ENCODE data around the gene KIF17. TPM values are rescaled to one million over a fixed set of nuclear protein-coding genes. Genes with fewer than 3 reads are reported as not detected.

Gene KIF17
- total RNA-seq, 8 experiments from 2014 or later, result 0.18 to 12.1 (median 6.8) TPM

DNA sequence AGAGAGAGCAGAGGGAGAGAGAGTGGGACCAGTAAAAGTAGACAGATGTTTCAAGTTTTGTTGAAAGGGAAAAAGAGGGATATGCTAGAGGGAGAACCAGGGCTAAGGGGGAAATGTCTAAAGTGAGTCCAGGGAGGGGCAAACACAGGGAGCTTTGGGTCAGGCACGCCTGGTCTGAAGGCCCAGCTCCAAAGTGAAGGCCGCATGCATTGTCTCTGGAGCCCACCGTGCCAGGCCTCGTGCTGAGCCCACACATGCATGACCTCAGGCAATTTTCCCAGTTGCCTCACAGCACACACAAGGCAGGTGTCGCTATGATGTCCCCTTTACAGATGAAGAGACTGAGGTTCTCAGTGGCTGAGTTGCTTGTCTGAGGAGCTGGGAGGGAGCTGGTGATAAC is 16.0 kb downstream of the KIF17 start:
- Histone ChIP-seq H3K4me3 (no peak overlapping the region), H3K27ac (no peak overlapping the region), H3K4me1 (replicated peaks in 1 of 2) (peaks cover 15 to 17% of the 10 kb centered on the region in 2 donors)
- ATAC-seq (replicated peaks in 6 of 8), result no peak
- 40 to 100% (median 74%) methylated on average over 1 to 5 of the region's 5 CpGs; no CpG with 5 or more reads in 4 of the 10 experiments for WGBS, 10 experiments
- in situ Hi-C loops (cut with MboI; ENCODE audit: low pct_unique_long_range_greater_than_20kb in 2 of 9, low sequenced_read_pairs in 9 of 9, unreplicated experiment in 9 of 9), result no loop called here

DNA sequence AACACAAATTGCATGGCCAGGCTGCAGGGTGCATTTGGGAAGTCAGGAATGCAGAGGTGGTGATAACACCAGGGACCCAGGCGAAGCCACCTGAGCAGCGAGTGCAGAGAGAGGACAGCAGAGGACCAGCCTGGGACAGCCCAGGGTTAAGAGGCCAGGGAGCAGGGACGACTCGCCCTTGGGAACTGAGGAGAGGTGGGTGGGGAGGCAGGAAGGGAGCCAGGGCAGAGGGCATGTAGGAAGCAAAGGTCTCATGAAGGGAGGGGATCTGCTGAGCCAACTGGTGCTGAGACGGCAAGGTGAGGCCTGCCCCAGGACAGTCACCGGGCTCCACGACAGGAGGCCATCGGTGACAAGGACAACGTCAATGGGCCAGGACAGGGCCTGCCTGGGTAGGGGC is 16.4 kb downstream of the KIF17 start:
- 90 to 98% (median 93%) methylated on average over 4 to 7 of the region's 9 CpGs; no CpG with 5 or more reads in 5 of the 10 experiments for WGBS, 10 experiments
- Histone ChIP-seq H3K4me1 (replicated peaks in 1 of 2) (peaks cover 15 to 17% of the 10 kb centered on the region in 2 donors), H3K4me3 (no peak overlapping the region), H3K27ac (no peak overlapping the region)
- in situ Hi-C loops (cut with MboI; ENCODE audit: low pct_unique_long_range_greater_than_20kb in 2 of 9, low sequenced_read_pairs in 9 of 9, unreplicated experiment in 9 of 9), result no loop called here
- no peak for ATAC-seq (replicated peaks in 6 of 8)

DNA sequence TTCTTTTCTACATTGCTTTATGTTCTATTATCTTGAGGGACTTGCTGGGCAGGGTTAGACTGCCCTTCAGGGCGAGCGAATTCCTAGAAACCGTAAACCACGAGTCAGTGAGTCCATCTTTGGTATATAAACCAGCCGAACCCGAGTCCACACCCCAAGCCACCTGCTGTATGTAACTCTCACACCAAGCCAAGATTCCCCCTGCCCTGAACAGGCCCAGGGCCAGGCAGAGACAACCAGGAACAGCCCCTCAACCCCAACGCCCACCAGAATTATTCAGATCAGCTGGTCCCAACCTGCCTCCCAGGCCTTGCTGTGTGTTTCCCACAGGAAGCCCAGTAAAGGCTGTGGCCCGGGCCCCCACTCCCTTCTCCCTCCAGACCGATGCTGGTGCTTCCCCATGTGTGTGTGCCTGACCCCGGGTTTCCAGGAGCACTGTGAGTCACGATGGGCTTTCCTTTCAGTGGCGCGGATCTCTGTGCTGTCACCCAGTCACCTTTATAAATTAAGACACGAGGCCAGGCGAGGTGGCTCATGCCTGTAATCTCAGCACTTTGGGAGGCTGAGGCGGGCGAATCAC is 17.1 kb downstream of the KIF17 start:
- Histone ChIP-seq H3K4me1 (replicated peaks in 1 of 2) (peaks cover 15 to 17% of the 10 kb centered on the region in 2 donors), H3K27ac (no peak overlapping the region), H3K4me3 (no peak overlapping the region)
- WGBS, 10 experiments, result 60 to 95% (median 88%) methylated on average over 2 to 11 of the region's 17 CpGs; no CpG with 5 or more reads in 4 of the 10 experiments
- in situ Hi-C loops (cut with MboI; ENCODE audit: low pct_unique_long_range_greater_than_20kb in 2 of 9, low sequenced_read_pairs in 9 of 9, unreplicated experiment in 9 of 9), result no loop called here
- ATAC-seq (replicated peaks in 6 of 8), result no peak

DNA sequence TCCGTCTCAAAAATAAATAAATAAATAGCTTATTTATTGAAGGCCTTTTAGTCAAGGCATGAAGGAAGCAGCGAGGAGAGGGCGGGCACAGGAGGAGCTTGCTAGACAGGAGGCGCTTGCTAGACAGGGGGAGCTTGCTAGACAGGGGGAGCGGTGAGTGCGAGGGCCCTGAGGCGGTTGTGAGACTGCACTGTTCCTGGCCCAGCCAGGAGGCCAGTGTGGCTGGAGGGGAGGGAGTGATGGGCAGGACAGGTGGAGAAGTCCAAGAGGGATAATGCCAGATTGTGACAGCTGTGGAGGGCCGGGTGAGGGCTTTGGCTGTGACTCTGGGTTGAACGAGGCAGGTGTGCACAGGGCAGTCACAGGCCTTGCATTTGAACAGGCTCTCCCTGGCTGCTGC is 18.2 kb downstream of the KIF17 start:
- peaks cover 8% of the 10 kb centered on the region in 2 donors for H3K4me1 ChIP-seq (replicated peaks in 1 of 2)
- WGBS, 10 experiments, result 51 to 100% (median 89%) methylated on average over 2 to 7 of the region's 9 CpGs; no CpG with 5 or more reads in 3 of the 10 experiments
- ATAC-seq (replicated peaks in 6 of 8), result no peak
- in situ Hi-C loops (cut with MboI; ENCODE audit: low pct_unique_long_range_greater_than_20kb in 2 of 9, low sequenced_read_pairs in 9 of 9, unreplicated experiment in 9 of 9), result loop anchor here (10.0 to 25.0 kb wide), 4 partner anchors 488 to 663 kb away; partner anchors contain the start of gene EIF4G3 (in 5 of the 9)
- H3K4me3 ChIP-seq, result no peak overlapping the region
- no peak overlapping the region for H3K27ac ChIP-seq

DNA sequence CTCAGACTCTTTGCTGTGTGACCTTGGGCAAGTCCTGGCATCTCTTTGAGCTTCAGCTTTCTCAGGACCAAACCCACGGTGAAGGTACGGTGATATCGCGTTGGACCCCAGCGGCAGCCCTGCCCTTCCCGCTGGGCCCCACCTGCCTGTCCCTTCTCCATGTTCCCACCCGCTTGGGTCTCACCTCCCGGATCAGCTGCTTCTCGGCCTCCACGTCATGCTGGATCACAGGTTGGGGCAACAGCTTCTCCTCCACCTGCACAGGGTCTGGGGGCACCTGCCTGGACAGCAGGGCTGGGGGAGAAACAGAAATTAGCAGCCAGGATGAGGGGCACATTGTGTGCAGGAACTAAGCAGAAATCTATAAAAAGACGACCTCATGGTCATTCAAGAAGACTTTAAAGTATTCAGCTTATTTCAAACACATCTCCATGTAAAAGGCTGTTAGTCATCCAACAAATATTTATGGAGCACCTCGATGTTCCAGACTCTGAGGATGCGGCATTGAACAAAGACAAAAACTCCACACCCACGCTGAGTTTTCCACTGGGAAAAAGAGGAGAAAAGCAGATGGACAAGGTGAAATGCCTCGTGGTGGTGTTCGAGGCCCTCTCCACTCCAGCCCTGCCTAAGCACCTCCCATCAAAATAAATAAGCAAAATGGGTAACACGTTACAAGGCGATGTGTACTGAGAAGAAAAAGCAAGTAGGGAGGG is 19.5 kb downstream of the KIF17 start:
- no peak for ATAC-seq (replicated peaks in 6 of 8)
- no peak overlapping the region for H3K27ac ChIP-seq
- H3K4me3 ChIP-seq, result no peak overlapping the region
- in situ Hi-C loops (cut with MboI; ENCODE audit: low pct_unique_long_range_greater_than_20kb in 2 of 9, low sequenced_read_pairs in 9 of 9, unreplicated experiment in 9 of 9), result loop anchor here (10.0 to 25.0 kb wide), 4 partner anchors 489 to 664 kb away; partner anchors contain the start of gene EIF4G3 (in 5 of the 9)
- WGBS, 10 experiments, result 32 to 90% (median 72%) methylated on average over 1 to 17 of the region's 18 CpGs; no CpG with 5 or more reads in 1 of the 10 experiments
- H3K4me1 ChIP-seq (replicated peaks in 1 of 2), result peaks cover 8% of the 10 kb centered on the region in 2 donors

GRCh38 chr1:20697563-20697962 is 20.2 kb downstream of the KIF17 start:
- peak overlapping the region in 1 of 2 donors; percentile 83 for H3K27ac ChIP-seq
- H3K4me1 ChIP-seq (replicated peaks in 1 of 2), result peaks cover 8% of the 10 kb centered on the region in 2 donors
- 85 to 100% (median 93%) methylated on average over 2 to 12 of the region's 12 CpGs; no CpG with 5 or more reads in 4 of the 10 experiments for WGBS, 10 experiments
- ATAC-seq (replicated peaks in 6 of 8), result no peak
- peak overlapping the region in 3 of 5 donors; percentile 30 to 42 (median 38) for H3K4me3 ChIP-seq
- in situ Hi-C loops (cut with MboI; ENCODE audit: low pct_unique_long_range_greater_than_20kb in 2 of 9, low sequenced_read_pairs in 9 of 9, unreplicated experiment in 9 of 9), result loop anchor here (10.0 to 25.0 kb wide), 4 partner anchors 490 to 665 kb away; partner anchors contain the start of gene EIF4G3 (in 5 of the 9)

DNA sequence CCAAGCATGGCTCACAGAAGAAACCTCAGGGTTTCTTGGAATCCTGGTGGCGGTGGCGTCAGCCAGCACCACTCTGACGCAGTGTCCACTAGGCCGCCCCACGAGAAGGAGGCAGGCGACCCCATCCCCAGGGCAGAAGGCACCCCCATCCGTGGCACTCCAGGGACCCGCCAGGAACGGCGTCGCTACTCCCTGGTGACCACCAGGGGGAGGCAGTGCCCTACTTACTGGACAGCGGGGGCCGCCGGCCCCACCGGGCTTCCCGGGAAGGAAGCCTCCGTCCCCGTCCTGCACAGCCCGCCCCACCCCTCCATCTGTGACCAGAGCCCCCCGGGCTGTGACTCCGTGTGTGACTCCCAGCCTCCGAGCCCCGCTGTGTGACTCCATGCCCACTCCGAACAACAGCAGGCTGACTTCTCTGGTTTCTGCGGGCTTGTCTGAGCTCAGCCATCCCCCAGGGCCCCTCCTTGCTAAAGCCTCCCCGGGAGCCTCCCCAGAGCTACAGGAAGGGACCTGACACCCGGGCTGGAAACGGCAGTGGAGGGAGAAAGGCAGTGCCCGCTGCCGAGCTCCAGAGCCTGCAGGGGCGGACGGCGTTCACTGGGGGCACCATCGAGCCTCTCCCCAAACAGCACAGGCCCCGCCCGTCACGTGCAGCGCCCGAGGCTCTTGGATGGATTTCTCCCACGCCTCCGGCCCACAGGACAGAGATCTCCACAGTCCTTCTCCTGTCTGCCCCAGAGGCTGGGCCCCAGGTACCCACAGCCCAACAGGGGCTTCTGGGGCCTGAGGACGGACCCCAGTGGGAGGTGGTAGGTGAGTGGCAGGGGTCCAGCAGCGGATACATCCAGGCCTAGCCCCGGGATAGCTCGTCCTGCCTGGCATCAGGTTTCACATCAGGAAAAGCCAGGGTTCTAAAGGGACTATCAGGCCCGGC is 21.1 kb downstream of the KIF17 start:
- Histone ChIP-seq H3K4me1 (replicated peaks in 1 of 2) (peaks cover 8% of the 10 kb centered on the region in 2 donors), H3K27ac (peak overlapping the region; percentile 76 to 83), H3K4me3 (peak overlapping the region; percentile 30 to 42 (median 38))
- WGBS, 10 experiments, result 0 to 9% (median 2%) methylated on average over 1 to 15 of the region's 46 CpGs; no CpG with 5 or more reads in 3 of the 10 experiments
- ATAC-seq (replicated peaks in 6 of 8), result peak; percentile 92 to 95 (median 94)
- in situ Hi-C loops (cut with MboI; ENCODE audit: low pct_unique_long_range_greater_than_20kb in 2 of 9, low sequenced_read_pairs in 9 of 9, unreplicated experiment in 9 of 9), result loop anchor here (10.0 to 25.0 kb wide), 4 partner anchors 491 to 666 kb away; partner anchors contain the start of gene EIF4G3 (in 5 of the 9)

DNA sequence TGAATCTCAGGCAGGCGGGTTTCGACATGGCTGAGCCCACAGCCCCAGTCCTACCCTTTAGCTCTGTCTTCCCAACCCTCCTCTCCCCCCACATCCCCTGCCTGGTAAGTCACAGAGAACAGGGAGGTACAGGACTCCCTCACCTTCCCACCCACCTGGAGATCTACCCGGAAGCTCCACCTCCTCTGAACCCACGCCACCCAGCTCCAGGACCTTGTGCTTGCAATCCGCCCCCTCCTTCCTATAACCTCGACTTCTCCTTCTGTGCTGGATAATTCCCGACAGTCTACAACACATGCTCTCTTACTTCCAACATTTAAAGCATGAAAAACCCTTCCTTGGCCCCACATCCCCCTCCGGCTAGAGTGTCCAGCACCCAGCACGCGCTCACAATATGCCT is 22.3 kb downstream of the KIF17 start:
- Histone ChIP-seq H3K4me1 (replicated peaks in 1 of 2) (peaks cover 8% of the 10 kb centered on the region in 2 donors), H3K4me3 (no peak overlapping the region), H3K27ac (no peak overlapping the region)
- in situ Hi-C loops (cut with MboI; ENCODE audit: low pct_unique_long_range_greater_than_20kb in 2 of 9, low sequenced_read_pairs in 9 of 9, unreplicated experiment in 9 of 9), result loop anchor here (10.0 to 25.0 kb wide), 4 partner anchors 492 to 667 kb away; partner anchors contain the start of gene EIF4G3 (in 5 of the 9)
- no peak for ATAC-seq (replicated peaks in 6 of 8)
- WGBS, 10 experiments, result 48 to 100% (median 89%) methylated on average over 1 to 9 of the region's 10 CpGs; no CpG with 5 or more reads in 2 of the 10 experiments

DNA sequence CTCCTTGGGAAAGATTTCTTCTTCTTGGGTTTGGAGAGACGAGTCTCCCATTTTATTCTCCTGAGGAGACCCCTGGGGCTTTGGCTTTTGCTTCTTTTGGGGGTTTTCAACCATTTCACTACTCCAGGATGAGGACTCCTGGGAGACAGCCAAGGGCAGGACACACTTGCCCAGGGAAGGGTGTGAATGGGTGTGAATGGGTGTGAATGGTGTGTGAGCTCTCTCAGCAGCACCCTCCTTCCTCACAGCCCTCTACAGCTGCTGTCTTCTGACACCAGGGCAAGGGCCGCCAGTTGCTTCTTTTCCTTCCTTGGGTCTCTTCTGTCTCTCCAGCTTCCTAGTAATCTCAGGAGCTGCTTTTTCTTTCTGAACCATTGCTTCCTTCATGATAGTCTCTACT is 24.2 kb downstream of the KIF17 start:
- no peak overlapping the region for H3K27ac ChIP-seq
- no peak for ATAC-seq (replicated peaks in 6 of 8)
- in situ Hi-C loops (cut with MboI; ENCODE audit: low pct_unique_long_range_greater_than_20kb in 2 of 9, low sequenced_read_pairs in 9 of 9, unreplicated experiment in 9 of 9), result loop anchor here (10.0 to 25.0 kb wide), 4 partner anchors 494 to 669 kb away; partner anchors contain the start of gene EIF4G3 (in 5 of the 9)
- 0 to 100% (median 86%) methylated on average over 1 to 2 of the region's 2 CpGs; no CpG with 5 or more reads in 5 of the 10 experiments for WGBS, 10 experiments
- peaks cover 8% of the 10 kb centered on the region in 2 donors for H3K4me1 ChIP-seq (replicated peaks in 1 of 2)
- no peak overlapping the region for H3K4me3 ChIP-seq

DNA sequence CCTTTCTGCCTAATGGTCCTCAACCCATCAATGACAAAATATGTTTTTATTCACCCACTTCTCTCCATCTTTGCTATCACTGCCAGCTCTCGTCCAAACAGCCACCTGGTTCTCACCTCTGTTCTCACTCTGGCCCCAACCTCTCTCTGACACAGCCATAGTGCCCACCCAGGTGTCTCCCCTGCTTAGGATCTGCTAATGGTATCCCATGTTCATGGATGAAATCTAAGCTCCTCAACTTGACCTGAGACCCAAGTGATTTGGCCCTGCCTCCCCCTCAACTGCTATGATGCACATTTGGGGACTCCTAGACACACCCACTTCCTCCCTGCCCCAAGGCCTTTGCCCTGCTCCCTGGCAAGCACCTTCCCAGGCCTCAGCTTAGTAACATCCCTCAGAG is 25.9 kb downstream of the KIF17 start:
- Histone ChIP-seq H3K27ac (no peak overlapping the region), H3K4me1 (replicated peaks in 1 of 2) (no peaks in the 10 kb centered on the region), H3K4me3 (no peak overlapping the region)
- ATAC-seq (replicated peaks in 6 of 8), result no peak
- 86 to 100% (median 87%) methylated on average over 1 of the region's 1 CpG; no CpG with 5 or more reads in 6 of the 10 experiments for WGBS, 10 experiments
- in situ Hi-C loops (cut with MboI; ENCODE audit: low pct_unique_long_range_greater_than_20kb in 2 of 9, low sequenced_read_pairs in 9 of 9, unreplicated experiment in 9 of 9), result loop anchor here (10.0 to 25.0 kb wide), 4 partner anchors 495 to 670 kb away; partner anchors contain the start of gene EIF4G3 (in 5 of the 9)

DNA sequence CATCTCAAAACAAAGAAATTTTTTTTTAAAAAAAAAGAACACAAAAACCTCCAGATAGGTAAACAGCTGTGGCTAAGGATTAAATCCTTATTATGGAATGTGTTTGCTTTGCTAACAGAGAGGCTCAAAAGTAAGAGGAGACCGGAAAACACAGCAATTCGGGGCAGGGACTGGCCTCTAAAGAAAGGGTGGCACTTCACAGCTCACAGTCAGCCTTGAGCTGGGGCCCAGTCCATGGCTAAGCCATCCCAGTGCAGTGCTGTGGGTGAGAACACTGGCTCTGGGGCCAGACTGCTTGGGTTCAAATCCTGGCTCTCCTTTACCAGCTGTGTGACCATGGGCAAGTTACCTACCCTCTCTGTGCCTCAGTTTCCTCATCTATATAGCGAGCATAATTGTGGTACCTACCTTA is 28.2 kb downstream of the KIF17 start:
- in situ Hi-C loops (cut with MboI; ENCODE audit: low pct_unique_long_range_greater_than_20kb in 2 of 9, low sequenced_read_pairs in 9 of 9, unreplicated experiment in 9 of 9), result loop anchor here (10.0 to 25.0 kb wide), 4 partner anchors 498 to 673 kb away; partner anchors contain the start of gene EIF4G3 (in 5 of the 9)

More for the DNA sequence above, 28.2 kb downstream of the KIF17 start:
- Histone ChIP-seq H3K4me3 (no peak overlapping the region), H3K4me1 (replicated peaks in 1 of 2) (no peaks in the 10 kb centered on the region), H3K27ac (no peak overlapping the region)
- ATAC-seq (replicated peaks in 6 of 8), result no peak
- 71 to 100% (median 96%) methylated on average over 1 to 3 of the region's 3 CpGs; no CpG with 5 or more reads in 3 of the 10 experiments for WGBS, 10 experiments
